Inferior parietal cortex (tissue), 1 donor: ENCODE results near the gene SPATA32.
A peak's percentile ranks its signal among the peaks of the same experiment; 100 is the strongest.

ENCODE experiments used
- DNase-seq: peaks from one replicate; pipeline ENCODE4 v3.0.0-alpha.2; 2016; ENCODE audit errors: extremely low spot score

The SPATA32 gene

GRCh38 chr17:45293413-45294211, 31.7 kb upstream of the SPATA32 start:
- DNase-seq, result peak; percentile 65

DNA sequence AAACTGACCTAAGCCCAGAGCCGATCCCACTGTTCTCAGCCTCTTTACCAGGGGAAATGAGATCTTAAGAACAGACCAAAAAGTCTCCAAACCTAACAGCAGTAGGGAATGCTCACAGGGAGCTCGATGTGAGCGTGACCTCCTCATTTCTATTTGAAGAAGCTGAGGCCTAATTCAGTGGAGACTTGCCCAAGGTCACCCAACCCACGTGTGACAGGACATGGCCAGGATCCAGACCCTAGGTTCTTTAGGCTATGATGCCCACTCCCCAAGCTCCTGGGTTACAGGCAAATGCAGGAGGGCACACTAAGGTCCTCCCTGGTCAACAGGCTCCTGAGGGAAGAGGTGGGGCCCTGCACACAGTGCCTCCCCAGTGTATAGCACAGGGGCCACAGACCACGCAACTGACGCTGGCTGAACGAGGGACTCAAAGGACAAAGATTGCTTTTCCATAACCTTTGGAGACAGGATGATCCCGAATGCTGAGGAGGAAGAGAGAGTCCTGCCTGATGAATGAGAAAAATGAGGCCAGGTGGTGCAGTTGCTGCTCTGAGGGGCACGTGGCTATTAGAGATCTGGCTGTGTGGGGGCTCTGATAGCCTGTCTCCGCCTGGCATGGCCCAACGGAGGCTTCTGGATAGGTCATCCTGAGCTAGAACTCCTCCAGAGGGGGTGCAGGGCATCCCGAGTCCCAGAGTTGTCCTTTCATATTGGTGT, 31.0 kb upstream of the SPATA32 start:
- no peak for DNase-seq

- no peak for DNase-seq
Observed at GRCh38 chr17:45291171-45291805, 29.4 kb upstream of the SPATA32 start.

- DNase-seq, result no peak
Observed at GRCh38 chr17:45290269-45290765, 28.4 kb upstream of the SPATA32 start.

DNA sequence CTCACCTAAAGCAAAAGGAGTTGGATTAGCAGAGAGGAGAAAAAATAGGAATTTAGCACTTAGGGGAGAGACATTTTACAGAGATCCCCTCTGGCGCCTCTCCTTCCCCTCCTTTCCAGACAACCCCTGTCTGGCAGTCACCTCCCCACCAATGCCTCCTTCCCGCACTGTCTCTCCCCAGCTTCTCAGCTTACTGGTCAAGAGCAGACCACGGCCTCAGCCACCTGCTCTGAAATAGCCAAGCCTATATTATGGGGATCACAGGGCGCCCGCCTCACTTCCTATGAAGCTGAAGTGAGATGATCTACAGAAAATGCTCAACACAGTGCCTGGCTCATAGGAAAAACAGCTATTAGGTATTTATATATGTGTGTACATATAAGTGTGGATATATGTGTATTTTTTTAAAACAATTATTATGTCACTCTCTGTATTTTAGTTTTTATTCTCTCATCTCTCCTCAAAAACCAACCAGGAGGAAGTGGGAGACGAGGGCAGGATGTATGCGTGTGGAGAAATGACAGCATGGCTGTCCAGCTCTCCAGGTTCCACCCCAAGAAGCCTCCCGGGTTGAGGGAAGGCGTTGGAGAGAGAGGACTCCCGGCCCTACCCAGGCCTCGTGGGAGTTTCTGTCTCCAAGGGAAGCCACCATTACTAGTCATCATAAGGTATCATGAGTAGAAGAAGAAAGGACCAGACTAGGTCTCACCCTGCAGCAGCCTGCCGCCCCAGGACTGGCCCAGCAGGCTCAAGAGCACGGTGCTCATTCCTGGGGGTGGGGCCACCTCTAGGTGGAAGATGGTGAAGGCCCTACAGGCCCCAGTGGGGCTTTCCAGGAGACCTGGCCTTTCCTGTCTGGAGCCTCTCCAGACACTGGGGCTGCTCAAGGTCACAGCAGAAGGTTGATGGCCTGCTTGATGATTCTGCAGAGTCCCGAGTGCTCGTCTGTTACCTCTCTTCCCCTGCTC, 27.7 kb upstream of the SPATA32 start:
- DNase-seq, result no peak

DNA sequence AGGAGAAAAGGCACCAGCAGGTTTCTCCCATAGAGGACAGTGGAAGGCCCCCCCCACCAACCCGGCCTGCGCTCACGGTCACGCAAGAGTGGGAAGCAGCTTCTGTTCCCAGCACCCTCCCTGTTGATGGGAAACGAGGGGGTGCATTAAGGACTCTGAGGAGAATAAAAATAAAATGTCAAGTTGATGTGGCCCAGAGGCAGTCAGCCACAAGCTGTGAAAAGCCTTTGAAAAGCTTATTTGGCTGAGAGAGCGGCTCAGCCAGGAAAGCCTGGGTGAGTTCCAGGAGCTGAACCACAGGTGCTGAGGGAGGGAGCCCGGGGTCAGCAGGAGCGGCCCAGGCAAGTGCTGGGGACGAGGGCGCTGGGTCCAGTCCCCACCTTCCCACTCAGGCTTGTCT, 26.9 kb upstream of the SPATA32 start:
- no peak for DNase-seq

DNA sequence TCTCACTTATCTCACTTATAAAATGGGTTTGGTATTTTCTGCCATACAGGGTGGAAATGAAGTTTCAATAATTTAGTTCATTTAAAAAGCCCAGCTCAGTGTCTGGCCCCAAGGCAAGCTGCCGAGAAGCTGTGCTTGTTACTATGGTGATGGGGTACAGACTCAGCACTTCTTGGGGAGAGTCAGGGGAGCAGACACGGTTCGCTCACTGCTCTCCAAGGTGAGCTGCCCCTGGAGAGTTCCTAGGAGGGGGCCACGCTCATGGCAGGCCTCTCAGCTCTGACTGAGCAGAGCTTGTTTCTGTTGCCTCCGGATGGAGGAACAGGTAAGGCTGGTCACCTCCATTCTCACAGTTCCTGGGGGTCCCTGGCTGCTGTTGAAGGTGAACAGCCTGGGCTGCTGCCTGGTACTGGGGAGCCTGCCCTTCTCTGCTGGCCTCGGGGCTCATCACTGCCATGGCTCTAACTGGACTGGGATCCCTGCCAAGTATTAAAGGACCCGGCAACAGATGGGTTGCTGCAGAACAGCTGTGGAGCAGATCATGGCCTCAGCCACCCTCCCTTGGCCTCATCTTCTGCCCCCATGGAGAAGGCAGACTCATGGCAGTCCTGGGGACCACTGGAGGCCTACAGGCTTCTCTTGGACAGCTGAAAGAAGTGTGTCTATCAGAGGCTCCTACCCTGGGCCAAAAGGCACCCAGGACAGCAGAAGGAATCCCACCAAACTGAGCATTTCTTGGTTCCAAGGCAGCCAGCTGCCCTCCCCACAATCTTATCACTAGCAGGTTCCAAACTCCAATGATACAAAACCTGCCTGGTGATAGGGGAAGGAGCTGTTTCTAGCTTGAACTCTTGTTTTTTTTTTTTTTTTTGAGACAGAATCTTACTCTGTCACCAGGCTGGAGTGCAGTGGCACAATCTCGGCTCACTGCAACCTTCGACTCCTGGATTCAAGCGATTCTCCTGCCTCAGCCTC, 25.9 kb upstream of the SPATA32 start:
- no peak for DNase-seq

- no peak for DNase-seq
Observed at GRCh38 chr17:45286286-45286685, 24.4 kb upstream of the SPATA32 start.

DNA sequence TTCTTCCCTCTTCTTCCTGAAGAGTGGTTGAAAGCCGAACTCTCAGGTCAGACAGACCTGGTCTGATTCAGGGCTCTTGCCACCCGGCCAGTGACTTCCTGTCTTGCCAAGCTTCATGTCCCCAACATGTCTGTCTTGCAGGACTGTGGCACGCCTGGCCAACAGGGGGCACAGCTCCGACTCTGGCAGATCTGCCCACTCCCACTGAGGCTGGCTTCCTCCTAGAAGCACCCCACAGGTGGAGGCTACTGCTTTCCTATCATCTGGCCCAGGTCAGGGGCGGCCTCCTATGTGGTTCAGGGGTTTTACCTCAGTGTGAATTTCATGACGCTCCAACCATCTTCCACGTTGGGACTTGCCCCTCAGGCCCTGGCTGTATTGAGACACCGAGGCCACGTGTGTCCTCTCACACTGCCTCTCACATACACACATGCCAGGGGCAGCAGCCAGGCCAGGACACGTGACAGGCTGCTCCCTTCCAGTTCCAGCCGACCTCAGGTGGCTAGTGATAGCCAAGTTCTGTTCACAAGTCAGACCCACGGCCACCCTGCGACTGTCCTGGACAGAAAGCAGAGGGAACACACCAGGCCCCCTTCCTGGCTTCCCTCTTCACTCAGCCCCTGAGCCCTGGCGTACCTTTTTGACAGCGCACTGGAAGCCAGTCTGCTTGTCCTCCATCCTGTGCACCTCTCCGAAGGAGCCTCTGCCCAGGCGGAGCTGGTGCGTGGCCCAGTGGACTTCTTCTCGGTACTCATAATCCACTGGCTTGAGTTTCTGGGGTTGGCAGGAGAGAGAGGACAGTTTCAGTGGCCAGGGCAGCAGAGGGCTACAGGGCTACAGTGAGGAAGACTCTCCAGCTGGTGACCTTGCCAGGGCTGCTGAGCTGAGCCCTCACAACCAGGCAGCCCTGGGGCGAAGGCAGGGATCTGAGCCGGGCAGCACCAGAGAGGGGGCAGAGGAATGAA, 22.6 kb upstream of the SPATA32 start:
- no peak for DNase-seq

DNA sequence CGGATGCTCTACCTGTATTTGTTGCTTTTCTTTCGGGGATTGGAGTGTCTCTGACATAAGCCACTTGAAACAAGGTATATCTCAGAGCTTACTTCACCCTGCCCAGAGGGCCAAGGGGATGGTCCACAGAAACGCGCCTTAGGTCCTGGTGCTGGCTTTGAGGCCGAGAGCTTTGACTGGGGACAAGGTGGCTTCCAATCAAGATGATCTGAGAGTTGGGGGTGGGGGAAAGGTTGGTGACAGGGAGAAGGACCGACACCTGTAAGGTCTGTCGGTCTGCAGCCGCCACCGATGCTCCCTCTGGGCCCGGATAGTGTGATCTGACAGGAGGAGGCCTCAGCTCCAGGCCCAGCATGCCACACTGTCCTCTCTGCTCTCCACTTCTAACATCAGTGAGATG, 21.8 kb upstream of the SPATA32 start:
- no peak for DNase-seq

GRCh38 chr17:45282683-45283644, 21.1 kb upstream of the SPATA32 start:
- DNase-seq, result no peak

- no peak for DNase-seq
Observed at GRCh38 chr17:45279898-45280297, 18.0 kb upstream of the SPATA32 start.

GRCh38 chr17:45277992-45278391, 16.1 kb upstream of the SPATA32 start:
- no peak for DNase-seq

- DNase-seq, result peak; percentile 93
Observed at GRCh38 chr17:45277216-45277849, 15.4 kb upstream of the SPATA32 start.

GRCh38 chr17:45276031-45276430, 14.1 kb upstream of the SPATA32 start:
- DNase-seq, result no peak

- DNase-seq, result no peak
Observed at GRCh38 chr17:45274033-45274432, 12.1 kb upstream of the SPATA32 start.

DNA sequence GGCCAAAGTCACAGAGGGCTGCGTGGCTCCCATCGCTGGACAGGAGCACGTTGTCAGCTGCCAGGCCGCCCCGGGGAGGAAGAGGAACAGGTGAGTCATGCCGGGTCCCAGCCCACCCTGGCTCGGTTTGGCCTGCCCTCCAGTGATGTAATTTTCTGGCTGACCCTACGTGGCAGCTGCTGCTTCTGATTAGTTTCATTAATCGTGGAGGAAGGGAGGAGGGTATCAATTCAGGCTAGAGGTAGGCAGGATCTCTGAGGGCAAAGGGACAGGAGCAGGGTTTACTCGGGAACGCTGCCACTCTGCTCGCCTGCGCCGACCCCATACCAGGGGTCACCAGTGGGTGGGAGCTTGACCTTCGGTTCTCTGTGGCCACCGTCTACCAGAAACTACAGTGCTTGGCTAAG, 11.7 kb upstream of the SPATA32 start:
- no peak for DNase-seq
